Right ventricle myocardium inferior (tissue), 1 donor: ENCODE results near the gene KCNK4. TPM values are rescaled to one million over a fixed set of nuclear protein-coding genes. Genes with fewer than 3 reads are reported as not detected.

Source experiments
- ATAC-seq: fragments of 200-7000 bp; cut with Tn5 transposase; one replicate; pipeline ENCODE4 v1.9.1; 2020; ENCODE audit warnings: mild to moderate bottlenecking, moderate library complexity
- DNase-seq: peaks from one replicate; pipeline ENCODE4 v3.0.0; 2021; ENCODE audit errors: missing footprints
- intact Hi-C: fragments of 100-400 bp; cut with DNase I; formaldehyde crosslinking; loops from one replicate; pipeline ENCODE4 v1.11.0; 2022
- total RNA-seq: library from RNA; stranded (reverse); fragmentation: NEBNext Ultra II Directional; extraction: Animal tissue kit (Norgen Biotek cat#: 25700); gene quantifications from one replicate; pipeline ENCODE4 v1.2.1, GENCODE V29; 2021
- donor health status: DM: no; HTN: yes; CAD: no; lungs with severe emphysema.

The KCNK4 gene
- total RNA-seq, 1 donor from 2014 or later, result not detected

GRCh38 chr11:64265176-64266160, 25.6 kb upstream of the KCNK4 start:
- intact Hi-C loops, result no loop called here
- DNase-seq (no peak), ATAC-seq (no peak)

- DNase-seq, result no peak
- intact Hi-C loops, result no loop called here
- ATAC-seq, result no peak
Measured at GRCh38 chr11:64266339-64266738, 24.8 kb upstream of the KCNK4 start.

DNA sequence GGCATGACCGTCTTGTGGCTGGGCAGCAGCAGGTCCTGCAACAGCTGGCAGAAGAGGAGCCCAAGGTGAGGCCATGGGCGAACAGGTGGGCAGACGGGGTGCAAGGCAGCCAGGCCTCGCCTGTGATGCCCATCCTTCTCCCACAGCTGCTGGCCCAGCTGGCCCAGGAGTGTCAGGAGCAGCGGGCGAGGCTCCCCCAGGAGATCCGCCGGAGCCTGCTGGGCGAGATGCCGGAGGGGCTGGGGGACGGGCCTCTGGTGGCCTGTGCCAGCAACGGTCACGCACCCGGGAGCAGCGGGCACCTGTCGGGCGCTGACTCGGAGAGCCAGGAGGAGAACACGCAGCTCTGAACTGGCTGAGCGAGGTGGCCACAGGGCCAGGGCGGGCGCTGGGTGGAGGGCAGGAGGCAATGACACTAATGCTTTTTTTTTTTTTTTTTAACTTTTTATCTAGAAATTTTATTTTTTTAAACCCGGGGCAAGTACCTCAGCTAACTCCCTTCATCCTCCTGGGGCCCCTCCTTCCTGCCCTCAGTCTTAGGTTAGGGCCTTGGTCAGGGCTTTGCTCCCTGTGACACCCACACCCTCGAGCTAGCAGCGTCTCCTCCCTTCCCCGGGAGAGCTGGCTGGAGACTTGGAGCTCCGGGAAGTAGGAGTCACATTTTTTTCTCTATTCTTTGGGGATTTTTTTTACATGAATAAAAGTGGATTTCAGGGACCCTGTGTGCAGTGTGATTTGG, 23.7 kb upstream of the KCNK4 start:
- intact Hi-C loops, result no loop called here
- DNase-seq (no peak), ATAC-seq (no peak)

DNA sequence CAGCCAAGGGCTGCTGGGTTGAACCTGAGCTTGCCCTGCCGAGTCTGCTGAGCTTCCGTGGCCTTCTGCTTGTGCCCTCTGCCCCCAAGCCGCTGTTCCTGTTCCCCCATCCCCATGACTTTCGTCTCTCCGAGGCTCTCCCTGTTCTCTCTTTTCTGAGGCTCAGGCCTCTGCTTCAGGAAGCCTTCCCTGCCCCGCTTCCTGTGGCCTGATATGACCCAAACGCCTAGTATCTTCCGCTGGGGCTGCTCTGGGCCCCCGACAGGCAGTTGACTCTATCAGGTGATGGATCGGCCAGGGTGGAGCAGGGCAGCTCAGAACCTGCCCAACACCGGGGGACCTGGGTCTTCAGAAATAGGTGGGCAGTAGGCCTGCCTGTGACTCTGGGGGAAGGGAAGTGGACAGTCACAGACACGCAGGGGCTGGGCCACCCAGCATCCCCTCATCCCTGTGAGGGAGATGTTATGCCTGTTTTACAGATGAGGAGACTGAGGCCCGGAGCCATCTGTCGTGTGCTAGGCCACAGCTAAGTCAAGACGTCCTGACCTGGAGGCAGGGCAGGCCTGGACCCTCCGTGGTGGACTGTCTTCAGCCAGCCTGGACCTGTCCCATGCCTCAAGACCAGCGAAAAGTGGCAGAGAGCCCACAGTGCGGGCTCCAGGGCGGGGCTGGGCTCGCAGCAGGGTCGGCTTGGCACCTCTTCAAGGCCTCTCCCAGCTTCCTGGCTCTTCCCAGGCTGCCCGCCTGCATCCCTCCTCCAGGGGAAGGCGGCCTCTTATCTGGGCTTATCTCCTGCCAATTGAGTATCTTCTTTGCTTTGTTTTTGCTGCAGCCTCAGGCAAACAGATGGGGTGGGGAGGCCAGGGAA, 22.8 kb upstream of the KCNK4 start:
- intact Hi-C loops, result loop anchor here (2.0 kb wide), 2 partner anchors 19 to 37 kb away; partner anchors contain the start of gene ESRRA
- ATAC-seq, result no peak
- DNase-seq, result no peak

DNA sequence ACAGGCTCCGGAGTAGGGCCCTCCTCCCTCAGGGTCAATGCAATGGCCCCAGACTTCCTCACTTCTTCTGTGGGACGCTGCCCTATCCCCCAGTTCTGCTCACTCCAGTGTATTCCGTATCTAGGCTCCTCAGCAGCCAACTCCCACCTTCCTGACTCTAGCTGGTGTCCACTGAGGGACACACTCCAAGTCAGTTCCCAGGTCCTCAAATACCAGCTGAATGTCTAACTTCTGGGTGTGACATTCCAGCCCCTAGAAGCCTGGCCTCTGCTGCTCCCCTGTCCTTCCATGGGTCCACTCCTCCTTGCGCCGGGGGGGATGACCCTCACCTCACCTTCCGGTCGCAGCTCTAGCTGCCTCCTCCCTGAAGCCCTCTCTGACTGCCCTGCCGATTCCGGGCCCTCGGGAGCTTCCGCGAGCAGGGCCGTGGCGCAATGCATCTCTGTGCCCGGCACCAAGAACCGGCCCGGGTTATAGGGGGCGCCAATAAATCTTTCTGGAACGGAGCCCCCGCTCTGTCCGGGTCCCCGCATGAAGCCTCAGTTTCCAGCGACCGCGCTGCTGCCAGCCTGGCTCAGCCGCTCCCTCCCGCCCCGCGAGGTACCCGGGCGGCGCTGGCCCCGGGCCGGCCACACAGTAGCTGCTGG, 22.1 kb upstream of the KCNK4 start:
- DNase-seq, result peak; percentile 85
- intact Hi-C loops, result loop anchor here (2.0 kb wide), 2 partner anchors 20 to 36 kb away; partner anchors contain the start of gene ESRRA
- peak; percentile 18 for ATAC-seq

GRCh38 chr11:64269540-64270220, 21.4 kb upstream of the KCNK4 start:
- peak; percentile 90 for ATAC-seq
- intact Hi-C loops, result loop anchor here (1.0 to 2.0 kb wide), 4 partner anchors 16 to 48 kb away; partner anchors contain the start of genes ESRRA, GPR137 and TRMT112
- DNase-seq, result peak; percentile 98

- ATAC-seq (no peak), DNase-seq (no peak)
- intact Hi-C loops, result no loop called here
Measured at GRCh38 chr11:64275031-64275800, 15.9 kb upstream of the KCNK4 start.

GRCh38 chr11:64275841-64276240, 15.3 kb upstream of the KCNK4 start:
- DNase-seq (no peak), ATAC-seq (no peak)
- intact Hi-C loops, result no loop called here

DNA sequence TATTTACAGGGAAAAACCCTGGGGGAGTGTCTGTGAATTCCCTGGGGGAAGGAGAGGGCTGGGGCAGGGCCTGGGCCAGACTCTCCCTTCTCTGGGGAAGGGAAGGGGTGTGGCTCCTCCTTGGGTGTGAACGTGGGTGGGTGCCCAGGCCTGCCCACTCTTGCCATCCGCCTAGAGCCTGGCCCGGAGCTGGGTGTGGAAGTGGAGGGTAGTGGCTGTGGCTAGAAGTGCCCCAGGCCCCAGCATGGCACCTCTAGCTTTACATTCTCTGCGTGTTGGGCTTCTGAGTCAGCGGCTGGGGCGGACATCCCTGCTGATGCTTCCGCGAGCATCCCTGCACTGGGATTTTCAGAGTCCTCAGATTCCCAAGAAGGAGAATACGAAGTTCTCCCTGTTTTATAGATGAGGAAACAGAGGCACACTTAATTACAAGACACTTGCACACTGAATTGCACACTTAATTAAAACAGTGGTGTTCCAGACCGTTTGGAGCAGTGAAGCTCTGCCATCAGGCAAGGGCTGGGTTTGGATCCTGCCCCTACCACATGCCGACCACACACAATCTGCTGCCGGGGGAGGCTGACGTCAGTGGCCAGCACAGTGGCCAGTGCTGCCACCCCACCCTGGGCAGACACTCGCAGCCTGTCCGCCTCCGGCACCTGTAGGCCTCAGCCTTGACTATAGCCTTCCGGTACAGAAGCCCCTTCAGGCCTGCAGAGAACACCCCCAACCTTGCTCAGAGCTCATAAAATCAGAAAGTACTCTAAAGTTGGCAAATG, 14.3 kb upstream of the KCNK4 start:
- intact Hi-C loops, result no loop called here
- no peak for DNase-seq

GRCh38 chr11:64278576-64279190, 12.4 kb upstream of the KCNK4 start:
- no peak for ATAC-seq
- DNase-seq, result no peak
- intact Hi-C loops, result no loop called here

More for the DNA sequence above, 14.3 kb upstream of the KCNK4 start:
- no peak for ATAC-seq

DNA sequence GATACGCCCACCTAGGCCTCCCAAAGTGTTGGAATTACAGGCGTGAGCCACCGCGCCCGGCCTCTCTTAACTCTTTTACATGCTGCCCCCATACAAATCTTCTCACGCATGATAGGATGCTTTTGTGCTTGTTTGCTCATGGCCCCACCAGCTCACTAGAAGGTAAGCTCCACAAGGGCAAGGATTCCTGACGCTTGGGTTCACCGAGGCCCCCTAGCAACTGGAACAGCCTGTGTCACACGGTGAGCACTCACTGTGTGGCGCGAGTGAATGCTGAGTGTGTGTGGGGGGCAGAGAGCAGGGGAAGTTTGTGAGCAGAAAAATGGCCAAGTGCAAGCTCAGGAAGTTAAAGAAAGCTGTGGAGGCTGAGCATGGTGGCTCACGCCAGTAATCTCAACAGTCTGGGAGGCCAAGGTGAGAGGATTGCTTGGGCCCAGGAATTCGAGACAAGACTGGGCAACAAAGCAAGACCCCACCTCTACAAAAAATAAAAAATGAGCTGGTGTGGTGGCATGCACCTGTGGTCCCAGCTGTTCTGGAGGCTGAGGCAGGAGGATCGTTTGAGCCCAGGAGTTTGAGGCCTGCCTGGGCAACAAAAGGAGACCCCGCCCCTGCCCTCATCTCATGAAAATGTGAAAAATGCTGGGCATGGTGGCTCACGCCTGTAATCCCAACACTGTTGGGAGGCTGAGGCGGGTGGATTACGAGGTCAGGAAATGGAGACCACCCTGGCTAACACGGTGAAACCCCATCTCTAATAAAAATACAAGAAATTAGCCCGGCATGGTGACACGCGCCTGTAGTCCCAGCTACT, 8.9 kb upstream of the KCNK4 start:
- no peak for DNase-seq
- intact Hi-C loops, result no loop called here

DNA sequence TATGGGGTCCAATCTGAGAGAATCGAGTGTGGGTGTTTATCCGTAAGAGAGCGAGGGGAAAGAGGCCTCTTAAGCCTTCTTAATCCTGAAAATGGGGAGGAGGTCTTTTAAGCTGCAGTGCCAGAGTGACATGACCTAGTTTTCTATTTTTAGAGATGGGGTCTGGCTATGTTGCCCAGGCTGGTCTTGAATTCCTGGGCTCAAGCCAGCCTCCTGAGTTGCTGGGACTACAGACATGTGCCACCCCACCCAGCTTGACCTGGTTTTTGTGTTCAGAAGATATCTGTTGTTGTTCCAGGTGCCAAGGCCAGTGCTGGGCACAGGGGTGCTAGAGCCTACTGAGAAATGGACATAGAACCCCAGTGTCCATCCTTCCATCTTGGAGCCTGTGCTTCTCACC, 8.0 kb upstream of the KCNK4 start:
- ATAC-seq, result no peak
- DNase-seq, result no peak
- intact Hi-C loops, result no loop called here

More for the DNA sequence above, 8.9 kb upstream of the KCNK4 start:
- ATAC-seq, result no peak

DNA sequence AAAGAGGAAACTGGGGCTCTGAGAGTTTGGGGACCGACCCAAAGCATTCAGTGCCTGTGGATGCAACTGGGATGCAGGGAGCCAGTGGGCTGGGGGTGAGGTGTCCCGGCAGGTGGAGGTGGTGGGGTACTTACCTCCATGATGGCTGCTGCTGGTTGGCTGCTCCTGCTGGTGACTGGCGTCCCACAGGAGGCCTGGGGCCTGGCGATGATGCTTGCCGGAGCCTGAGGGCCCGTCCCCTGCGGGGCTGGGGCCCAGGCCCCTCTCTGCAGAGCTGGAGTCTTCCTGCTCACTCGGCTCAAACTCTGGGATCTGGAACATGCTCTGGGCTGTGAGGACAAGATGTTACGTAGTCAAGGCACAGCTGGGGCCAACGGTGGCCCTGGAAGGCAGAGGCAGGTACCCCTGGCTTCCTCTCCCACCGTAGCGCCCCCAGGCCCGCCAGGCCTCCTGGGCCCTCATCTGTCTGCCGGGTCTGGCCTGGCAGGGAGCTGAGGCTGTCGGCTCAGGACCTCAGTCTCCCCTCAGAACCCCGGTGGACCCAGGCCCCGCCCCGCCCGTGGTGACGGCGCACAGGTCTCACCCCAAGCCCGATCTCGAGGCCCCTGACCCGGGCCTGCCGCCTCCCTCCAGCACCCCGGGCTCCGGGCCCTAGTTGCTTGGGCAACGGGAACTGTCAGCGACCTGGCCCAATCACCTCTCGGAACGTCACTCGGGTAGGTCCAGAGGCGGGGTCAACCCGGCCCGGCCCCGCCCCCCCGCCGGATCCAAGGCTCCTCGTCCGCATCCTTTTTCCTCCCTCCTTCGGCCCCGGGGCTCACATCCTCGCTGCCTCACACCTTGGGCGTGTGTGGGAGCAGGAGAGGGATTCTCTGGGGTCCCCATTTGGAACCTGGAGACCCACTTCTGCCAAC, 6.8 kb upstream of the KCNK4 start, which contains the start of gene BAD:
BAD (minus strand) TSS at position 618 of the 914 bp plus-strand sequence; CDS start at position 321, 297 bp downstream.
- peak; percentile 92 for ATAC-seq
- intact Hi-C loops, result loop anchor here (2.0 kb wide), 1 partner anchor 20 kb away; the partner anchor contains the start of gene ESRRA

More for the DNA sequence above, 6.8 kb upstream of the KCNK4 start, which contains the start of gene BAD:
- peak; percentile 96 for DNase-seq
